Raji (cell line): ENCODE data around the gene MCRS1.

Experiments used
- POLR2A ChIP-seq: IDR thresholded peaks from 2 replicates; pipeline ENCODE4 v1.6.1; 2011; ENCODE audit warnings: low read depth, low read length, control low read depth; ENCODE audit not compliant: insufficient read depth

The MCRS1 gene

DNA sequence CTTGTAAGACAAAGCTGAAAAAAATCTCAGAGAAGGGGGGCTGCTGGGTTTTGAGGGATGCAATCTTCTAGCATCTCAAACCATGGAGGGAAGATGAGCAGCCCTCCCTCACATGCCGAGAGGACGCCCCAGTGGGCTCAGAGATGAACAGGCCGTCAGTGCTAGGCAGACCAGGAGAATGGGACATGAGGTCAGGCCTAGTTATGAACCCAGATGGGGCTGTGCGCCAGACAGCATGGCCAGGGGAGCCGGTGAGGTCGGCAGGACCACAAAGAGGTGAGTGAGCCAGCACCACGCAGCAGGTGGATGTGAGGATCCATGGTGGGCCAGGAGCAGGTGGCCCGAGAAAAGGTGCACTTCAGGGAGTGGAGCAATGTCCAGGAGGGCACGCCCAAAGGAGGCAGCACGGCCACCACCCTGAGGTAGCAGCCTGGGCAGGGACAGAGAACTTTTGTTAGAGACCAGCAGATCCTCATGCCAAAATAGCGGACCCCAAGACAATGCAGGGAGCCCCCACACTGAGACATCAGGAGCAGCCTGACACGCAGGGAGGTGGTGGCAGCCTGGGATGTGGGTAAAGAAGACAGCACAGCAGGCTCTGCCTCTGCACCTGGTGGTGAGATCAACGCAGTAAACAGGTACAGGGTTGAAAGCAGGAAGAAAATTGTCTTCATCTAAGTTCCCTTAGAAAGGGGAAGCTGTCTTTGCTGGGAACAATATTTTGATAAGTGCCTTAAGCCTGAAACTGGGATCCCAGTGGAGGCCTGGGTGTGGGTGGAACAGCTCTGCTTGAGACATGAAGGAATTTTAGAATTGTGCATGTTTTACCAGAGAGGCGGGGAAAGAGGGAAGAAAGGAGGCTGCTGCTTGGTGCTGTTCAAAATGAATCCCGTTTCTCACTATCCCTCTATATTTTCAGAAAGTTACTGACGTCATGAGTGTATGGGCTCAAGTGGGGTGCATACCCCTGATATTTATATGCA lies 17.8 kb upstream of the MCRS1 start:
- TF ChIP-seq POLR2A = no peak

DNA sequence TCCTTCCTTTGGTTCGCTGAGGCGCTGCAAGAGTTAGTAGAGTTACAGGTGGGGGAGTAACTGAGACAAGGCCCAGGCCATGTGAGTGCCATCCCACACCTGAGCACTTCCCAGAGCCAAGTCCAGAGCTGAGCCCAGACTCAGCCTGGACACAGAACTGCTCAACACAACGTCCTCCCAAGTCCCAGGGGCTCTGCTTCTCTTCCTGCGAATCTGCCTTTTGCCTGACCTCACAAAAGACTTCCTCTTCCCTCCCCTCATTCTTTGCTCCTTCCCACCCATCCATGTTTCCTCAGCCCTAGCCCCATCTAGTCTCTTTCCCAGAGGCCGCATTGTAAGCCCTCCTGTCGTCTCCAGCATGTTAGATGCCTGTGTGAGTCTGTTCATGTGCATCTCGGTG lies 16.6 kb upstream of the MCRS1 start:
- no peak for TF ChIP-seq POLR2A

DNA sequence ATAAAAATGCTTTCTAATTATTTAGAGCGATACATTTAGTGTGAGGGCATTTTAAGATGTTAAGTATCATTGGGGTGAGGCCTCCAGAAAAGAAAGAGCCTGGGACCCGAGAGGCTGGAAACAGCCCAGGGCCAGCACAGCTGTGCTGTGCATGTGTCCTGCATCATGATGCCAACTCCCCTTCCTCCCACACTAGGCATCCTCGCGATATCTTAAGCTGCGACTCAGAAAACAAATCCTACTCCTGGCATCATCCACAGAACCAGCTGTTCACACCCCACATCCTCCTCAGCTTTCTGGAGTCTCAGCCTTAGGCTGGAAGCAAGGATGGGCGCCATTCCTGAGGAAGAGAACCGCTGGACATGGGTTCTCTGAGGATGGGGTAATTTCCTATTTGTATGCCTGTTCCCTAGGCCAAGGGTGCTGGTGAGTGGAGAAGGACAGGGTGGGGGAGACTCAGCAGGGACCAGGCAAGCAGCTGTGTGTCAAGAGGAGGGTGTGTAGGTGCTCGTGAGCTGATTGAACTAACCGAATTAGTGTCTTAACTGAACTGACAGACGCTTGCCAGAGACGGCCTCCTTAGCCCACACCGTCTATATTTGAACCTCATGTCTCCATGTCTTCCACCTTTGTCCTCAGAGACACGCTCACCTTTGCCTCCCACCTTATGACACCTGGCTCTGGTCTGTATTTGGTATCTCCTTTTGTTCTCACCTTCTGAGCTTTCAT lies 15.6 kb upstream of the MCRS1 start:
- no peak for TF ChIP-seq POLR2A

DNA sequence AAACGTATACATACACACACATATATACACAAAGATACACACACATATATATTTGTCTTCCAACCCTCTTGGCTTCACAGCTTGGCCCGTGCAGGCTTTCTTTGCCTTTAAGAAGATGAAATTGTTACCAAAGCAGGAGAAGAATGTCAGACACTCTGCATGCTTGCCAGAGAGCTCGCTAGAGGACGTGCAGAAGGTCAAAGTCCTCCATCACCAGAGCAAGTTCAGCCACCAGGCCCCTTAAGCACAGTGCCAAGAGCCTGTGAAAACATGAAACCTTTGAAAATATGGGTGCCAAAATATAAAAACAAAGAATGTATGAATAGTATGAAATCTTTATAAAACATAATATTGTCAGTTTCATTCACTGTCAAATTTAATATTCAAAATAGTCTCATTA lies 14.9 kb upstream of the MCRS1 start:
- TF ChIP-seq POLR2A = no peak

DNA sequence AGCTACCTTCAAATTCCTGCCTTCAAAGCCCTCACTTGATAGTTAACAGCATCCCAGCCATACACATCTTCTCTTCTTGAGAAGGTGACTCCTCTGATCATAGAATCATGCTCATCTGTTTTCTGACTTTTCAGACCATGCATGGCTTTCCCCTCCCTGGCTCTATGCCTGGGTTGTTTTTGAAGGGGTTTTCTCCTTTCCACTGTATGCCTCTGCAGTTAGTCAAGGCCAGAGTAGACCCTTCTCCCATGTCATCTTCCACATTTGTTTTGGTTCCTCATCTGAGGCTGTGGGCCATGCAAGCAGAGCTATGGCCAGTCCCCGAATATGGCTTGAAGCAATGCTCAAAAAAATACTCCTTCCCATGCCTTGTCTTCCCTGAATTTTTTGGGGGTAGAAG lies 14.3 kb upstream of the MCRS1 start:
- TF ChIP-seq POLR2A = no peak

DNA sequence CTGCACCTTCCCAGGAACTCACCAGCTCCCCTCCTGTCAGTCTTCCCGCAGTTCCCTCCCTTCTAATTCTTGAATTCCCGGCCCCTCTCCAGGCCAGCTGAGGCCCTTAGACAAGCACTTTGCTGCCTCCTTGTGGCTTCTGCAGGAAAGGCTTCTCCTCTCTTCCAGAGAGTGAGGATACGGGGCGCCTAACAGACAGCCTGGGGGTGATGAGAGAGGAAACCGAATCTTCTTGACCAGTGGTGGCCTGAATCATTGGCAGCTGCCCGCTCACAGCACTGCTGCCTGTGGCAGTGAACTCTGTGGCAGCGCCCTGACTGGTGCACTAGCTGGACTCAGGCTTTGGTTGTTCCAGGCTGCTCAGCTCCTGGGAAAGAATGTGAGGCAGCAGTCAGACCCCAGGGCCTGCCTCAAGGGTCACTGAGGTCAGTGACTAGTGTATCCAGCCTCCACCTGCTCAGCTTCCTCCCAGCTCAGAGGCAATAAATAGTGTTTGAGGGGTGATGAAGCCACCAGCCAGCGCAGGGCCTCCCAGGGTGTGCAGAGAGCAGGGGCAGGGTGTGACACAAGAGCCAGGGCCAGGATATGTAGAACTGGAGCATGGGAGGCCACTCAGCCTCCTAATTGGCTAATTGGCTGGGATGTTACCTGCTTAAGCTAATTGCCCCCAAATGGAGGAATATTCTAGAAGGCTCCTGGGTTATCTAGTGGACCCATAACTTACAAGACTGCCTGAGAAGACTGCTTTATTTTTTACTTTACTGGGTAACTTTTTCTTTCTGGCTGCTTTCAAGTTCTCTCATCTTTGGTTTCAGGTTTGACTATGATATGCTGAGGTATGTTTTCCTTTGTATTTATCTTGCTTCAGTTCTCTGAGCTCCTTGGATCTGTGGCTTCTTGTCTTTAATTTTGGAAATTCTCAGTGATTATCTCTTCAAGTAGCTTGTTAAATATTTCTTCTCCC lies 12.9 kb upstream of the MCRS1 start:
- TF ChIP-seq POLR2A = no peak

DNA sequence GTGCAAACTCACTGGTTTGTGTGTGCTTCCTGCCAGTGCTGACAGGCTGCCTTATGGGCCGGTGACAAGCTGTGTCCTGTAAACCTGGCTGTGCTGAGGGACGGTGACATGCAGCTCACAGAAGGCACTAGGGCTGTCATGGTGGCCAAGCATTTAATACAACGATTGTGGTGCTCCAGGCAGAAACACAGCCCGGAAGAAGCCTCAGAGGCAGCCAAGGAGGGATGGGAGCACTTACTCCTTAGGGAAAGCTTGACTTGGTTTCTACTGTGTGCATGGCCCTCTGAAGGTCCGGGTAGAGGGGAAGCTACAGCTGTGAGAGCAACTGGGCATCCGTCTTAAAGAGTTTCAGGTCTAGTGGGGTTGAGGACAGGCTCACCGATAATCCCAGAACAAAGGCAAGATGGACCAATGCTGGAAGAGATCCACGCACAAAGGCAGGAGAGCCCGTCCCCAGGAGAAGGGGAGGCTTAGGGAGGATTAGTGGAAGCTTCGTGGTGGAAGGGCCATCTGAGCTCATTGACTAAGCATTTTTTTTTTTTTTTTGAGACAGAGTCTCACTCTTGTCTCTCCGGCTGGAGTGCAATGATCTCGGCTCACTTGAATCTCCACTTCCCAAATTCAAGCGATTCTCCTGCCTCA lies 10.7 kb upstream of the MCRS1 start:
- TF ChIP-seq POLR2A = no peak

DNA sequence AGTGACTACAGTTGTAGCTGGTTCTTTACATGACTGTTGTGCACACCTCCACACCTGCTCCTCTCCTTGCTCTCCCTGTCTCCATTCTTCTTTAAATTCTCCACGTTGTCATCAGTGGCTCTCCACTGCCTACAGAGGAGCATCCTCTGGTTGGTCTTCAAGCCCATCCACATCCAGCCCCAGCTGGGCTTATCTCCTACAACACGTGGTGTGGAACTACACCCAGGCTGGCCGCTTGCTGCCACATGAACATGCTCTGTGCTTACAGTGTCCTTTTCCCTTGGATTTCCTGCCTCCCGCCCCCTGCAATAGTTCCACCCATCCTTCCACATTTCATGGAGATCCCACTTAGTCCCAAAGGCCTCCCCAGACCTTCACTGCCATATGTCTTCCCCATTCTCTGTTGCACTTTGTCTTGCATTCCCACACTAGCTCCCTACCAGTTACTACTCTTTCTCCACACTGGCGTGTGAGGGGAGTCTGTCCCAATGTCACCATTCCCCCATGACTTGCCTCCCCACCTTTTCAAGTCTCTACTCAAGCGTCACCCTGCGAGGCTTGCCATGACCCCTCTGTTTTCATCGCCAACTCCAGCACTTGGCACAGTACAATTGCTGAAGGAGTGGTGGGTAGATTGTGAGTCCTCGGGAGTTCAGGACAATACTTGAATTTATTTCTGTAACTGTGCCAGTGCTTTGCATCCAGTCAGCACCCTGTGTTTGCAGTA lies 9.8 kb upstream of the MCRS1 start:
- no peak for TF ChIP-seq POLR2A

DNA sequence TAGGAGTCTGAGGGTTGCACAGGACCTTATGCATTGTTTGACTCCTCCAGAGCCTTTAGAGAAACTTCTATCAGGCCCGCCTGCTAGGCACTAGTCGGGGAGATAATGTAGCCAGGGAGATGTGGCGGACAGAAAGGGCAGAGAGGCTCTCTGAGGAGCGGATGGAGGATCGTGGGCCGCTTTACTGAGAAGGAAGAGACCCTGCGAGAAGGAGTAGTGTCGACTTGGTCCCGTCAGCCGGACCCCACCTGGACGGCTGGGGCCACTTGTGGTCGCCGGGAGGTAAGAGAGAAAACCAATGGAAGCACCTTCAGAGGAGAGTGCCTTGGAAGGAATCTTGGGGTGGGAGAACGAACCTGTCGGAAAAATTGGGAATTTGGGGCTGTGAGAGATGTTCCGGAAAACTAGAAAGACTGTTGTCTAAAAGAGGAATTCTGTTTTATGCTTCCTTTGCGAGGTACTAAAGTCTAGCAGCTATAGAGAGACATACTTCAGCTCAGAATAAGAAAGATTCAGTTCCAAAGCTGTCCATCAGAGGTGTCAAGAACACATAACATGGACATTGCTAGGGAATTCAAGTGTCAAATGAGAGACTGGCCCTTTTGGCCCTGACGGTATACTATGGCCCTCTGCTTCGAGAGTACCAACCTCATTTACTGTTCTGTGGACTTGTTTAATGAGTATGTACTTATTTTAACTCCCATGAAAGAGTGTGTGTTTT lies 660 bp upstream of the MCRS1 start:
- TF ChIP-seq POLR2A = no peak

DNA sequence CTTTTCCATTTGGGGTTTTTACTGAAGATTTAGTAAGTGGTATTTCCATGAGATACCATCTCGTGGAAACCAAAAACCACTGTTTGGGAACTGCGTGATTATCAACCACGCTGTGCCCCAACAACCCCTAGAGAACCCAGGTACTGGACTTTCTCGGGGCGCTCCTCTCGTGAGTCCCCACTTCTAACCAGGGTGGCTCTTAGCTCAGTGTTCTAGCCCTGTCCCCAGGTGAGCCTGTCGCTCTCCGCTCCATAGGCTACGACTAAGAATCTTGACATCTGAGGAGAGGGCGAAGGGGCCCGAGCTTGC lies 686 bp downstream of the MCRS1 start:
- no peak for TF ChIP-seq POLR2A

DNA sequence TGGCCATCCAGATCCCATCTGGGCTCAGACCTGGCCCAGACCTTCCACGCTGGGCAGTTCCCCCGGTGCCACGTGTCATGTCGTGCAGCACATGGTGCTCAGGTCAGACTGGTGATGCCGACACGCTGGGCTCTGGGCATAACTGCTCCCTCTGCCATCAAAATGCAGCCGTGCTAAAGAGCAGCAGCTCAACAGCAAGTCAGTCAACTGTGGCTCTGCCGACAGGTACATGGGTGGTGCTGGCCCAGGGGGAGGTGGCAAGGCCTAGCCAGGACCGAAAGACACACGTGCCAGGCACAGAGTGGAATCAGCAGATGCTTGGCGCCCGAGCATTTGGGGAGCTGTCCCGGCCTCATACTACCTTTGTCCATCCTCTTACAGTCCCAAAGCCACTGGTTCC lies 1.6 kb downstream of the MCRS1 start:
- no peak for TF ChIP-seq POLR2A

DNA sequence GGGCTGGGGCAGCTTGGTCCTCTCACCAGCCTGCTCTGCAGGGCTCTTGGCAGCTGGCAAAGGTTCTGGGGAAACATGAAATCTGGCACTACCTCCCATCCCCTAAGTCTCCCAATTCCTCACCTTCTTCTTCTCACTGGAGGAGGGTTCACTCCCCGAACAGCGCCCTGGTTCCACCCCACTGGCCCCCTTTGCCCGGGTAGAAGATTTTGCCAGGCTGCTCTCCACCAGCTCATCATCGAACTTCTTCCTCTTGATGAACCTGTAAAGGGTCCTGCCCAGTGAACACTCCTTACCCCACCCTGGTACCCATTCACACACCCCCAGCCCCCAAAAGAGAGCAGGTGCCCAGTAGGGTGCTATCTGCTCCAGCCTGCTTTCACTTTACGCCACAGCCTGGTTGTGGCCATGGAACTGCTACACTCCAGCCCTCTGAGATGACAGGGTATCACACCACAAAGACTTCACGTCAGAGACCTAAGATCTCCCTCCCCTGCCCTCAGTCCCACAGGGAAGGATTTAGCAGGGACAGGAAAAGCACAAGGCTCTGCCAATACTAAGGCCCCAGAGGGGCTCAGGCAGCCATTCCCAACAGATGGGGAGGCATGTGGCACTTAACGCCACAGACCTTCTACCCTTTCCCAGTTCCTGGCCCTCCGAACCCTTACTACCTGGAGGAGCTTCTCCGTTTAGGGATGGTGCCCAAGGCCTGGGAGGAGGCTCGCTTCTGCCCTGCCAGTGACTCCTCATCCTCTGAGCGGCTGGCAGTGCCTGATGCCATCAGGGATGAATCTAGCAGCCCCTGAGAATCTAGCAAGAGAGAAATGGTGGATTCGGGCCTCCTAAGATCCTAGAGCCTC lies 2.3 kb downstream of the MCRS1 start:
- no peak for TF ChIP-seq POLR2A

DNA sequence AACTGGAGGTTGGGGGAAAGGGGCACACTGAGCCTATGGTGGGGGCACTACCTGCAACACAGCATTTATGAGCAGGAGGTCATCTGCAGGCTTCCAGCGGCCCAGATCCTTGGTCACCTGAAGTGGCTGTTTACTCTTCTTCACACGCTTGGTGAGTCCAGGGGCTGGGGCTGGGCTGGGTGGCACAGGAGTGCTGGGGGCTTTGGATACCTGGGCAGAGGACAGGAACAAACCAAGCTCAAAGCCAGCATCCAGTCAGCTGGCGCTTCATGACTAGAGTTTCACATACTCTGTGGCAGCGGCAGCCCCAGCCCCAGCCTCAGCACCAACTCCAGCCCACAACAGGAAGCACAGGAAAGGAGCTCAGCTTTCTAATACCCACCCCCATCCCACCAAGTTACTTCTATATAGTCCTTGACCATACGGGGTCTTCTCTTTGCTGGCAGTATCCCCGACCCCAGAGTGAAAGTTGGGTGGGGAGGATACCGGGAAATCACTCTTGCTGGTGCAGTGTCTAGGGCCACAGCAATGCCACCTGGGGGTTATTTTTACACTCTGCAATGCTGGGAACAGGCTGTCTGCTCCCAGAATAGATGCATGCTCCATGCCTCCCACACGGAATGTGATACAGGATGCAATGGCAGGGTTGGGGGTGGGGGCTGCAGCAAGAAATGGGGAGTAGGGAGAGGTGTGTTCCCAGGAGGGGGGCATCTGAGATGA lies 3.1 kb downstream of the MCRS1 start:
- TF ChIP-seq POLR2A = no peak
